Muscle of leg (tissue), 11 donors: Measurements from ENCODE around the gene MX1. TPM values are rescaled to one million over a fixed set of nuclear protein-coding genes. Genes with fewer than 3 reads are reported as not detected.

Source experiments
- DNase-seq: peaks from one replicate; pipeline ENCODE4 v3.0.0; 2013
- H3K27ac ChIP-seq: one replicate; pipeline ENCODE4 v1.5.1; 2013; ENCODE audit warnings: mild to moderate bottlenecking, low read length, control low read depth
- H3K27me3 ChIP-seq: one replicate; pipeline ENCODE4 v1.6.1; 2013; ENCODE audit warnings: low read length; ENCODE audit not compliant: control insufficient read depth, insufficient read depth
- H3K36me3 ChIP-seq: one replicate; pipeline ENCODE4 v1.6.1; 2013; ENCODE audit warnings: low read length; ENCODE audit not compliant: control insufficient read depth, insufficient read depth
- H3K4me1 ChIP-seq: one replicate; pipeline ENCODE4 v1.6.1; 2013; ENCODE audit warnings: low read length; ENCODE audit not compliant: control insufficient read depth, insufficient read depth
- H3K4me3 ChIP-seq: one replicate; pipeline ENCODE4 v1.5.1; 2013; ENCODE audit warnings: low read length, control low read depth
- H3K9me3 ChIP-seq: replicated peaks from 2 replicates; pipeline ENCODE4 v1.6.1; 2013; ENCODE audit warnings: low read depth, low read length; ENCODE audit not compliant: control insufficient read depth
- WGBS: methylation state at CpG from one replicate; pipeline ENCODE4 v1.1.5; 2013; ENCODE audit warnings: missing lambda C conversion rate; ENCODE audit not compliant: insufficient coverage; 5-methylcytosine and 5-hydroxymethylcytosine counted together
- polyA plus RNA-seq, 8 donors: library from polyadenylated mRNA; unstranded; fragments of 120-200 nt; gene quantifications; one replicate each; pipeline versions ENCODE4 v1.2.1 to v1.2.3, GENCODE V29; 2013; ENCODE audit warnings: inconsistent platforms in 1 of 8, low replicate concordance in 1 of 8; ENCODE audit not compliant: insufficient read length in 8 of 8, insufficient read depth in 1 of 8
- total RNA-seq: library from RNA; stranded (reverse); fragments of 120-200 nt; gene quantifications from one replicate; pipeline ENCODE4 v1.2.4, GENCODE V29; 2013

Gene MX1
- total and polyA plus RNA-seq, 9 donors, result 1.7 to 6.2 (median 3.8) TPM

GRCh38 chr21:41503331-41503730 lies 77.3 kb downstream of the MX1 start:
- 100% methylated on average over 1 of the region's 4 CpGs for WGBS
- Histone ChIP-seq H3K27ac (no peak overlapping the region), H3K27me3 (peaks cover 63% of the 10 kb centered on the region), H3K4me1 (peaks cover 3% of the 10 kb centered on the region), H3K36me3 (no peaks in the 10 kb centered on the region), H3K4me3 (no peak overlapping the region), H3K9me3 (no peaks in the 10 kb centered on the region)
- no peak for DNase-seq

GRCh38 chr21:41504030-41504429 lies 78.0 kb downstream of the MX1 start:
- no peaks in the 10 kb centered on the region for H3K9me3 ChIP-seq
- no peak overlapping the region for H3K27ac ChIP-seq
- H3K4me3 ChIP-seq, result no peak overlapping the region
- peaks cover 3% of the 10 kb centered on the region for H3K4me1 ChIP-seq
- DNase-seq, result no peak
- peaks cover 70% of the 10 kb centered on the region for H3K27me3 ChIP-seq
- H3K36me3 ChIP-seq, result no peaks in the 10 kb centered on the region
- WGBS, result 44% methylated on average over 5 of the region's 5 CpGs

DNA sequence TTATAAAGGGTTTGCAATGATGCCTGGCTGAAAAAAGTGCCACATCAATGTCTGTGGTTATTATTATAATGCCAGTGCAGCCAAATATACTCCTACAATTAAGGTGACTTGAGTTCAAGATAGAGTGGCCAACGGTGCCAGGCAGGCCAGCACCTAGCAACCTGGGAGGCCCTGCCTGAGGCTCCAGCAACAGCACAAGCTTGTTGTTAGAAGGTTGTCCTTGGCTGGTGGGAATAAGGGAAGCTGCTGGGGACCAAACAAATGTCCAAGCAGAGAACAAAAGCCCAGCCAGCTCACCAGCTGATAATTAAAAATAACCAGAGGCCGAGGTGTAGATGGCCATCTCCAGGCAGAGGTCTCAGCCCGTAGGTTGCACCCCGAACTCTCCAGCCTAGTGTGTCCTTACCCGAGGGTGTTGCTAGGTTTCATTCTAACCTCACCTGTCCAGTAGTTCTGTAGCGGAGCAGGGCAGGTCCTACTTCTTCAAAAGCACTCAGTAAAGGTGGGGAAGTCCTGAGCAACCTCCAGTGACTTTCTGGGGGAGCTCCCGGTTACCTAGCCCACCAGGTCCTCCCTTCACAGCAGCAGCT lies 80.1 kb downstream of the MX1 start:
- Histone ChIP-seq H3K36me3 (no peaks in the 10 kb centered on the region), H3K4me1 (peaks cover 3% of the 10 kb centered on the region), H3K27ac (no peak overlapping the region), H3K27me3 (peaks cover 79% of the 10 kb centered on the region), H3K4me3 (no peak overlapping the region), H3K9me3 (no peaks in the 10 kb centered on the region)
- no peak for DNase-seq
- 71% methylated on average over 5 of the region's 7 CpGs for whole genome bisulfite sequencing

GRCh38 chr21:41506611-41507520 lies 80.8 kb downstream of the MX1 start:
- DNase-seq, result no peak
- peaks cover 76% of the 10 kb centered on the region for H3K27me3 ChIP-seq
- no peak overlapping the region for H3K4me3 ChIP-seq
- H3K36me3 ChIP-seq, result no peaks in the 10 kb centered on the region
- WGBS, result 3% methylated on average over 61 of the region's 64 CpGs
- H3K4me1 ChIP-seq, result peaks cover 3% of the 10 kb centered on the region
- H3K27ac ChIP-seq, result no peak overlapping the region
- no peaks in the 10 kb centered on the region for H3K9me3 ChIP-seq

DNA sequence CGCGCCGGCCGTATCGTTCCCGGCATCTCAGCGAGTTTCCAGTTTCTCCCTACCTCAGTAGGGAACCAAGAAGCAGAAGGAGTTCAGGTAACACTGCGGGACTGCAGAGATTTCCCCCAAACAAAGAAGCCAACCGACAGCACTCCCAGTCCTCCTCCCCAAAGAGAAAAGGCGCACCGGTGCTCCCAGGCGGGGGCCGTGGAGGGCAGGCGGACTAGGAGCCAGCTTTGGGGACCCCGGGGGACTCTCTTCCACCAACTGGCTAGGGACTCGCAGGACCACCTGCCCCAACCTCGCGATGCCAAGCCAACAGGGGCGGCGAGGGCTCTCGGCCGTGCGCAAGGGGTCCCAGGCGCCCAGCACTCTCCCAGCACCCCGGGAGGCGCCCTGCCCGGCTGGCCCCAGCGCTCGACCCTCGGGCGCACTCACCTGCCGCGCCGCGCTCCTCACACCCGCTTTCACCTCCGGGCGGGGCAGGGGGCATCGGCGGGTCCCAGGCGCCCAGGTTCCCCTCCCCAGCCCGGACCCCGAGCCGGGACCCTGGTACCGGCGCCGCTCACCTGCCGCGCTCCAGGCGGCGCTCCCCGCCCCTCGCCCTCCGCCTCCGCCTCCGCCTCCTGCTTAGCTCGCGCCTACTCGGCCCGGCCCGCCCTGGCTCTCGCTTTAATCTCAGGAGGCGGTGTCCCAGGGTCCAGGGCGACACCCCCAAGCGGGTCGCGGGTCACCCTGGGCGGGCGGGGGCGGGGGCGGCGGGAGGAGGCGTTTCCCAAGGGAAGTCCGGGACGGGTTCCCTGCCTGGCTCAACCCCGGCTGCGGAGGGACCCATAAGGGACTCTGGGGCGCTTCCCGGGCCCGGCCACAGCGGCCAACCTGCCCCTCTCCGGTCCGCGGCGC lies 81.7 kb downstream of the MX1 start, which contains the start of gene TMPRSS2:
TMPRSS2 (minus strand) TSS at position 638 of the 894 bp plus-strand sequence. CDS start 10,025 bp downstream, outside the sequence.
- peaks cover 3% of the 10 kb centered on the region for H3K4me1 ChIP-seq
- H3K27ac ChIP-seq, result no peak within 1 kb of the TSS
- no peaks in the 10 kb centered on the region for H3K36me3 ChIP-seq
- H3K9me3 ChIP-seq, result no peaks in the 10 kb centered on the region
- no peak for DNase-seq
- under 1% methylated on average over 75 of the region's 85 CpGs for WGBS
- H3K27me3 ChIP-seq, result peaks cover 79% of the 10 kb centered on the region
- no peak within 1 kb of the TSS for H3K4me3 ChIP-seq

DNA sequence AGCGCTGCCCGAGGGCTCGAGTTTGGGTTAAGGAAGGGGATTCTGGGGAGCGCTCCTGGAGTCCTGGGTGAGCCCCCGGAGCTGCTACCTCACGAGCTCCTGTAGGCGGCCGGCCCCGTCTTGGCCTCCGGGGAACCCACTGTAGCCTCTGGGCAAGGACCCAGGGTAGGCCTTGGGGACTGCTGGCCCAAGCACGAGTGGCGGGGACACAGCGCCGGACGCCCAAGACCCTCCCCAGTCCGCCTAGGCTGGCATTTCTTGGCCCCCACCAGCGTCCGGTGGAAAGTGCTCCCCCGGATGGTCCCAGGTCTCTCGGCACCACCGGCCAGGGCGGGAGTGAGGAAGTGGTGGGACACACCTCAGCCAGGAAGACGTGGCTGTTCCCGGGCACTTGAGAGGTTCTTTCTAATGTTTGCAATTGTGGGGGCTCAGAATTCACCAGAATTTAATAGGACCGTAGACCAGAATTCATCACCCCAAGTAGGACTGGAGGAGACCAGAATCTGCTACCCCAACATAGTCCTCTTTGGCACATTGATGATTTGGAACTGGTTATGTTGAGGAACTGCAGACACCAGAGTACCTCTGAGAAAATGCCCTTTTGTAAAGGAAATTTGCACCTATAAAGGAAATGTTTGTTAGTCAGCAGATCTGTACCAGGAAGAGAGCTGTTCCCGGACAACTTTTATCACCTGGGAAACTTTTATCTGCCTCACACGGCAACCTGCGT lies 82.5 kb downstream of the MX1 start:
- 5% methylated on average over 15 of the region's 28 CpGs for WGBS
- DNase-seq, result no peak
- no peak overlapping the region for H3K27ac ChIP-seq
- H3K27me3 ChIP-seq, result peaks cover 77% of the 10 kb centered on the region
- H3K4me3 ChIP-seq, result no peak overlapping the region
- peaks cover 3% of the 10 kb centered on the region for H3K4me1 ChIP-seq
- no peaks in the 10 kb centered on the region for H3K36me3 ChIP-seq
- H3K9me3 ChIP-seq, result no peaks in the 10 kb centered on the region

Other genes with a start within 250 kb of the MX1 start
- 0.27 TPM for gene FAM3B, start 109.4 kb upstream of the MX1 start, total RNA-seq
- under 1 TPM in 7 of 8 donors, not detected in 1; 0.16 to 0.80 (median 0.34) TPM for gene FAM3B, start 109.4 kb upstream of the MX1 start, polyA plus RNA-seq
- 0.93 TPM for gene MX2, start 64.2 kb upstream of the MX1 start, total RNA-seq
- gene MX2, start 64.2 kb upstream of the MX1 start, polyA plus RNA-seq, result 1 to 10 TPM in 7 of 8 donors, under 1 TPM in 1; 0.72 to 3.2 (median 1.6) TPM
- not detected for gene TMPRSS2, start 81.9 kb downstream of the MX1 start, total RNA-seq
- 1 to 10 TPM in 1 of 8 donors, under 1 TPM in 4, not detected in 3; 0.07 to 8.7 (median 0.56) TPM for gene TMPRSS2, start 81.9 kb downstream of the MX1 start, polyA plus RNA-seq